Type B pancreatic cell (in vitro differentiated cells): ENCODE results near the gene SPECC1L. TPM values are rescaled to one million over a fixed set of nuclear protein-coding genes. Genes with fewer than 3 reads are reported as not detected.

Source experiments
- DNase-seq: peaks from one replicate; pipeline ENCODE4 v3.0.0; 2021; ENCODE audit warnings: mixed read lengths; ENCODE audit not compliant: unreplicated experiment; ENCODE audit errors: extremely low spot score
- H3K27ac Mint-ChIP-seq: 2 replicates; pipeline ENCODE4 v1.8.0; 2021; ENCODE audit warnings: mild to moderate bottlenecking, mixed read lengths
- H3K27me3 Mint-ChIP-seq: 2 replicates; pipeline ENCODE4 v1.8.0; 2021; ENCODE audit warnings: mixed read lengths
- H3K36me3 Mint-ChIP-seq: 2 replicates; pipeline ENCODE4 v1.8.0; 2021; ENCODE audit warnings: mixed read lengths
- H3K4me1 Mint-ChIP-seq: one replicate; pipeline ENCODE4 v1.8.0; 2021; ENCODE audit warnings: mixed read lengths; ENCODE audit not compliant: unreplicated experiment
- H3K4me3 Mint-ChIP-seq: 2 replicates; pipeline ENCODE4 v1.8.0; 2021; ENCODE audit warnings: mild to moderate bottlenecking, mixed read lengths
- H3K9me3 Mint-ChIP-seq: 2 replicates; pipeline ENCODE4 v1.8.0; 2021; ENCODE audit warnings: mixed read lengths
- total RNA-seq: library from RNA; stranded (reverse); gene quantifications from 2 replicates; pipeline ENCODE4 v1.2.1, GENCODE V29; 2021; ENCODE audit warnings: low replicate concordance
- TF ChIP-seq, protein P1 (sequence below): fragments of 200-600 bp; sonication (generic); conservative IDR thresholded peaks from 2 replicates; pipeline ENCODE4 v1.5.0; 2021; ENCODE audit warnings: antibody characterized with exemption, mild to moderate bottlenecking

SPECC1L gene
- total RNA-seq, 1 donor from 2014 or later = 89.0 TPM

GRCh38 chr22:24453853-24454252 is 183.2 kb downstream of the SPECC1L start:
- Mint-ChIP-seq H3K36me3 (no peaks in the 10 kb centered on the region), H3K27ac (no peak overlapping the region), H3K4me1 (peaks cover 12% of the 10 kb centered on the region), H3K27me3 (peaks cover 4% of the 10 kb centered on the region), H3K9me3 (no peaks in the 10 kb centered on the region), H3K4me3 (no peak overlapping the region)
- no peak for DNase-seq
- TF ChIP-seq, protein P1, sequence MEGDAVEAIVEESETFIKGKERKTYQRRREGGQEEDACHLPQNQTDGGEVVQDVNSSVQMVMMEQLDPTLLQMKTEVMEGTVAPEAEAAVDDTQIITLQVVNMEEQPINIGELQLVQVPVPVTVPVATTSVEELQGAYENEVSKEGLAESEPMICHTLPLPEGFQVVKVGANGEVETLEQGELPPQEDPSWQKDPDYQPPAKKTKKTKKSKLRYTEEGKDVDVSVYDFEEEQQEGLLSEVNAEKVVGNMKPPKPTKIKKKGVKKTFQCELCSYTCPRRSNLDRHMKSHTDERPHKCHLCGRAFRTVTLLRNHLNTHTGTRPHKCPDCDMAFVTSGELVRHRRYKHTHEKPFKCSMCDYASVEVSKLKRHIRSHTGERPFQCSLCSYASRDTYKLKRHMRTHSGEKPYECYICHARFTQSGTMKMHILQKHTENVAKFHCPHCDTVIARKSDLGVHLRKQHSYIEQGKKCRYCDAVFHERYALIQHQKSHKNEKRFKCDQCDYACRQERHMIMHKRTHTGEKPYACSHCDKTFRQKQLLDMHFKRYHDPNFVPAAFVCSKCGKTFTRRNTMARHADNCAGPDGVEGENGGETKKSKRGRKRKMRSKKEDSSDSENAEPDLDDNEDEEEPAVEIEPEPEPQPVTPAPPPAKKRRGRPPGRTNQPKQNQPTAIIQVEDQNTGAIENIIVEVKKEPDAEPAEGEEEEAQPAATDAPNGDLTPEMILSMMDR = no peak

GRCh38 chr22:24455039-24455438 is 184.4 kb downstream of the SPECC1L start:
- Mint-ChIP-seq H3K36me3 (no peaks in the 10 kb centered on the region), H3K4me3 (no peak overlapping the region), H3K4me1 (peaks cover 14% of the 10 kb centered on the region), H3K27ac (no peak overlapping the region), H3K27me3 (peaks cover 4% of the 10 kb centered on the region), H3K9me3 (no peaks in the 10 kb centered on the region)
- TF ChIP-seq, protein P1 = no peak
- DNase-seq = no peak

DNA sequence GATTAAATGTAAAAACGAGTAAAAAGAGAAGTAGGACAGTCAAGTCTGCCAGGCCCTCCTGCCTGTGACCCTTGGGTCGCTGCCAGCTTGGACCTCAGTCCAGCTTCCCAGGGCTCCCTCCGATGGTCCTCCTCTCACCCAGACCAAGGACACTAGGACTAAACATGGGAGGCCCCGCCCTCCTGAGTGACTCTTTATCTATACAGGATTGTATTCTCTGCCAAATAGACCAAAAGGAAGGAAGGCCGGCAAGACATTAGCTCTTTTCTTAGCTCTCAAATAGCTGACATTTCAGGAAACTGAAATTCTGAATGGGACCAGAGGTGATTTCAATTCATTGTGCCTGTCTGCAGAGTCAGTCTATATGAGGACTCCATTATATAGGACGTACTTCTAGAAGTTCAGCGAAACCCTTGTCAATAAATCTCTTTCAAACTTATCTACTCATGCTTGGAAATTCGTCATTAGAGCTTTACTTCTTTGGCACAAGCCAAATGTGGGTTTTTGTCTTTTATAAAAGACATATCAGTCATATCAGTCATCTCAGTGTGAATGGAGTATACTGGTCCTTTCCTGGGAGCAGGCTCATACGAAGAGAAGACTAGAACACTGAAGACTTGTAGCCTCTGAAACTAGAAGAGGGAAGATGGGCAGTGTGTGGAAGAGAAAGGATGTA is 185.3 kb downstream of the SPECC1L start:
- Mint-ChIP-seq H3K36me3 (no peaks in the 10 kb centered on the region), H3K27ac (no peak overlapping the region), H3K9me3 (no peaks in the 10 kb centered on the region), H3K27me3 (peaks cover 4% of the 10 kb centered on the region), H3K4me3 (no peak overlapping the region), H3K4me1 (peaks cover 13% of the 10 kb centered on the region)
- TF ChIP-seq, protein P1 = no peak
- no peak for DNase-seq

DNA sequence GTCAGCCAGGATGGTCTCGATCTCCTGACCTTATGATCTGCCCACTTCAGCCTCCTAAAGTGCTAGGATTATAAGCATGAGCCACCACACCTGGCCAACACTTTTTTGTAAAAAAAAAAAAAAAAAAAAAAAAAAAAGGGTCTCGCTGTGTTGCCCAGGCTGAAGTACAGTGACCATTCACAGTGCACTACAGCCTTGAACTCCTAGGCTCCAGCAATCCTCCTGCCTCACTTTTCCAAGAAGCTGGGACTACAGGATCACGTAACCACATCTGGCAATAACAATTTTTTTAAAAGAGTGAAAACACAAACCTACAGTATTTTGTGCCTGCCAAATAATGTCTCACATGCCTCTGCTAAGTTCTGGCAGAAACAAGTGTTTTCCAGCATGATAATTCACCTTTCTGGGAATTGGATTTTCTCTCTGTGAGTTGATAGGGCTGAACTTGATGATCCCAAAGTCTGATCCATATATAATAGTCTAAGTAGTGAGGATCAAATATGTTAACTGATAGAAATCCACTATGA is 187.3 kb downstream of the SPECC1L start:
- peaks cover 4% of the 10 kb centered on the region for H3K27me3 Mint-ChIP-seq
- H3K4me3 Mint-ChIP-seq = no peak overlapping the region
- no peak overlapping the region for H3K27ac Mint-ChIP-seq
- no peak for DNase-seq
- H3K9me3 Mint-ChIP-seq = no peaks in the 10 kb centered on the region
- TF ChIP-seq, protein P1 = no peak
- H3K4me1 Mint-ChIP-seq = peaks cover 14% of the 10 kb centered on the region
- no peaks in the 10 kb centered on the region for H3K36me3 Mint-ChIP-seq

GRCh38 chr22:24459911-24460310 is 189.3 kb downstream of the SPECC1L start:
- no peaks in the 10 kb centered on the region for H3K27me3 Mint-ChIP-seq
- peaks cover 14% of the 10 kb centered on the region for H3K4me1 Mint-ChIP-seq
- H3K9me3 Mint-ChIP-seq = no peaks in the 10 kb centered on the region
- peak overlapping the region; percentile 17 for H3K27ac Mint-ChIP-seq
- H3K4me3 Mint-ChIP-seq = no peak overlapping the region
- TF ChIP-seq, protein P1 = no peak
- DNase-seq = no peak
- no peaks in the 10 kb centered on the region for H3K36me3 Mint-ChIP-seq
